Measurements from ENCODE around the gene TNPO2. TPM values are rescaled to one million over a fixed set of nuclear protein-coding genes. Genes with fewer than 3 reads are reported as not detected.
A peak's percentile ranks its signal among the peaks of the same experiment; 100 is the strongest.

TNPO2 gene
- total and polyA plus RNA-seq, 2 of the 13 experiments (the other 11 are each of a cell fraction or from before 2014, with no cell fraction given), result 31.7 to 61.0 TPM

DNA sequence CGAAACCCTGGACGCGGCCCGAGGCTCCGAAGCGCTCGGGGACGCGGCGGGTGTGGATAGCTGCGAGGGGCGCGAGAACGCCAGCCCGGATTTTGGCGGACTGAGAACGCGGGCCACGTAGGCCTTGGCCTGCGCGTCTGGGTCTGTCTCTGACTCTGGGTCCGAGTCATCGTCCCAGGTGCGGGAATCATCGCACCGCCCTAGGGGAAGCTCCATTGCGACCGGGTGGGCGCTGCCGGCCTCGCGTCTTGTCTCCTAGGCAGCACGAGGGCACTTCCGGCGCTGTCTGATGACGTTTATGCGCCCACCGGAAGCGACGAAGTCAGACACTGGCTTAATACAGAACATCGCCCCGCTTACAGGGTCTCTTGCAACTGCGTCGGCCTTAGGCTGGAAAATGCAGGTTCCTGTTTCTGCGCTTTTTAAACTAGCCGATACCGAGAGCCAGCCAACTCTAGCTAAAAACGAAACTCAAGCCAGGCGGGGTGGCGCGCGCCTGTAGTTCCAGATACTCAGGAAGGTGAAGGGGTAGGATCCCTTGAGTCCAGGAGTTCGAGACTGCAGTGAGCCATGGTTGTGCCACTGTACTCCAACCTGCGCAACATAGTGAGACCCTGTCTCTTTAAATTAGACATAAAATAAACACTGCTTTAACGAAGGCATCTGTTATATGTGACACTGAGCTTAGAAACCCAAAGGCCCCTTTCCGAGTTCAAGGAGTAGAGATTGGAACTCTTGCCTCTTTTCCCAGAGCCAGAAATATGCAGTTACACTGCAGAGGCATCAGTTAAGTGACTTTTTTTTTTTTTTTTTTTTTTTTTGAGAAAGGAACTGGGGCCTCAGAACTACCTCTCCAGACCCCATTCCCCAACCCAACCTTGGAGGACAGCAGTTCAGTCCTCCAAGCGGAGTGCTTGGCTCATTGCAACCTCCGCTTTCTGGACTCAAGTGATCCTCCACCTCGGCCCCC lies 27.1 kb downstream of the TNPO2 start, which contains the start of gene FBXW9 (continued):
- no peak for TF ChIP-seq RBAK (CRISPR knock-in tag; IDR thresholded peaks at IDR 0.05)
- TF ChIP-seq, protein P1, sequence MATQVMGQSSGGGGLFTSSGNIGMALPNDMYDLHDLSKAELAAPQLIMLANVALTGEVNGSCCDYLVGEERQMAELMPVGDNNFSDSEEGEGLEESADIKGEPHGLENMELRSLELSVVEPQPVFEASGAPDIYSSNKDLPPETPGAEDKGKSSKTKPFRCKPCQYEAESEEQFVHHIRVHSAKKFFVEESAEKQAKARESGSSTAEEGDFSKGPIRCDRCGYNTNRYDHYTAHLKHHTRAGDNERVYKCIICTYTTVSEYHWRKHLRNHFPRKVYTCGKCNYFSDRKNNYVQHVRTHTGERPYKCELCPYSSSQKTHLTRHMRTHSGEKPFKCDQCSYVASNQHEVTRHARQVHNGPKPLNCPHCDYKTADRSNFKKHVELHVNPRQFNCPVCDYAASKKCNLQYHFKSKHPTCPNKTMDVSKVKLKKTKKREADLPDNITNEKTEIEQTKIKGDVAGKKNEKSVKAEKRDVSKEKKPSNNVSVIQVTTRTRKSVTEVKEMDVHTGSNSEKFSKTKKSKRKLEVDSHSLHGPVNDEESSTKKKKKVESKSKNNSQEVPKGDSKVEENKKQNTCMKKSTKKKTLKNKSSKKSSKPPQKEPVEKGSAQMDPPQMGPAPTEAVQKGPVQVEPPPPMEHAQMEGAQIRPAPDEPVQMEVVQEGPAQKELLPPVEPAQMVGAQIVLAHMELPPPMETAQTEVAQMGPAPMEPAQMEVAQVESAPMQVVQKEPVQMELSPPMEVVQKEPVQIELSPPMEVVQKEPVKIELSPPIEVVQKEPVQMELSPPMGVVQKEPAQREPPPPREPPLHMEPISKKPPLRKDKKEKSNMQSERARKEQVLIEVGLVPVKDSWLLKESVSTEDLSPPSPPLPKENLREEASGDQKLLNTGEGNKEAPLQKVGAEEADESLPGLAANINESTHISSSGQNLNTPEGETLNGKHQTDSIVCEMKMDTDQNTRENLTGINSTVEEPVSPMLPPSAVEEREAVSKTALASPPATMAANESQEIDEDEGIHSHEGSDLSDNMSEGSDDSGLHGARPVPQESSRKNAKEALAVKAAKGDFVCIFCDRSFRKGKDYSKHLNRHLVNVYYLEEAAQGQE (IDR thresholded peaks at IDR 0.05; ENCODE audit: borderline replicate concordance in 1 of 2, low read depth in 1 of 2, low read length in 2 of 2), result no peak
- TF ChIP-seq, protein P2, sequence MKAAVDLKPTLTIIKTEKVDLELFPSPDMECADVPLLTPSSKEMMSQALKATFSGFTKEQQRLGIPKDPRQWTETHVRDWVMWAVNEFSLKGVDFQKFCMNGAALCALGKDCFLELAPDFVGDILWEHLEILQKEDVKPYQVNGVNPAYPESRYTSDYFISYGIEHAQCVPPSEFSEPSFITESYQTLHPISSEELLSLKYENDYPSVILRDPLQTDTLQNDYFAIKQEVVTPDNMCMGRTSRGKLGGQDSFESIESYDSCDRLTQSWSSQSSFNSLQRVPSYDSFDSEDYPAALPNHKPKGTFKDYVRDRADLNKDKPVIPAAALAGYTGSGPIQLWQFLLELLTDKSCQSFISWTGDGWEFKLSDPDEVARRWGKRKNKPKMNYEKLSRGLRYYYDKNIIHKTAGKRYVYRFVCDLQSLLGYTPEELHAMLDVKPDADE (CRISPR knock-in tag; IDR thresholded peaks at IDR 0.05), result no peak
- TF ChIP-seq, protein P3, sequence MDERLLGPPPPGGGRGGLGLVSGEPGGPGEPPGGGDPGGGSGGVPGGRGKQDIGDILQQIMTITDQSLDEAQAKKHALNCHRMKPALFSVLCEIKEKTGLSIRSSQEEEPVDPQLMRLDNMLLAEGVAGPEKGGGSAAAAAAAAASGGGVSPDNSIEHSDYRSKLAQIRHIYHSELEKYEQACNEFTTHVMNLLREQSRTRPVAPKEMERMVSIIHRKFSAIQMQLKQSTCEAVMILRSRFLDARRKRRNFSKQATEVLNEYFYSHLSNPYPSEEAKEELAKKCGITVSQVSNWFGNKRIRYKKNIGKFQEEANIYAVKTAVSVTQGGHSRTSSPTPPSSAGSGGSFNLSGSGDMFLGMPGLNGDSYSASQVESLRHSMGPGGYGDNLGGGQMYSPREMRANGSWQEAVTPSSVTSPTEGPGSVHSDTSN (CRISPR knock-in tag; IDR thresholded peaks at IDR 0.05), result no peak
- TF ChIP-seq RFX3 (CRISPR knock-in tag; IDR thresholded peaks at IDR 0.05), result peak; percentile 96
- TF ChIP-seq ZNF713 (CRISPR knock-in tag; IDR thresholded peaks at IDR 0.05), result no peak
- TF ChIP-seq, protein P4, sequence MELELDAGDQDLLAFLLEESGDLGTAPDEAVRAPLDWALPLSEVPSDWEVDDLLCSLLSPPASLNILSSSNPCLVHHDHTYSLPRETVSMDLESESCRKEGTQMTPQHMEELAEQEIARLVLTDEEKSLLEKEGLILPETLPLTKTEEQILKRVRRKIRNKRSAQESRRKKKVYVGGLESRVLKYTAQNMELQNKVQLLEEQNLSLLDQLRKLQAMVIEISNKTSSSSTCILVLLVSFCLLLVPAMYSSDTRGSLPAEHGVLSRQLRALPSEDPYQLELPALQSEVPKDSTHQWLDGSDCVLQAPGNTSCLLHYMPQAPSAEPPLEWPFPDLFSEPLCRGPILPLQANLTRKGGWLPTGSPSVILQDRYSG (CRISPR knock-in tag; IDR thresholded peaks at IDR 0.05), result no peak; the same call in 1 of the 2 replicates
- TF ChIP-seq, protein P5, sequence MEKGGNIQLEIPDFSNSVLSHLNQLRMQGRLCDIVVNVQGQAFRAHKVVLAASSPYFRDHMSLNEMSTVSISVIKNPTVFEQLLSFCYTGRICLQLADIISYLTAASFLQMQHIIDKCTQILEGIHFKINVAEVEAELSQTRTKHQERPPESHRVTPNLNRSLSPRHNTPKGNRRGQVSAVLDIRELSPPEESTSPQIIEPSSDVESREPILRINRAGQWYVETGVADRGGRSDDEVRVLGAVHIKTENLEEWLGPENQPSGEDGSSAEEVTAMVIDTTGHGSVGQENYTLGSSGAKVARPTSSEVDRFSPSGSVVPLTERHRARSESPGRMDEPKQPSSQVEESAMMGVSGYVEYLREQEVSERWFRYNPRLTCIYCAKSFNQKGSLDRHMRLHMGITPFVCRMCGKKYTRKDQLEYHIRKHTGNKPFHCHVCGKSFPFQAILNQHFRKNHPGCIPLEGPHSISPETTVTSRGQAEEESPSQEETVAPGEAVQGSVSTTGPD (CRISPR knock-in tag; IDR thresholded peaks at IDR 0.05), result no peak
- TF ChIP-seq GATAD1 (CRISPR knock-in tag; IDR thresholded peaks at IDR 0.05), result peak; percentile 100
- TF ChIP-seq ZNF24 (IDR thresholded peaks at IDR 0.05), result no peak
- 0 out of 2 replicates have a peak, but pooled peaks have one; percentile 38 for TF ChIP-seq ZNF766 (CRISPR knock-in tag; IDR thresholded peaks at IDR 0.05; ENCODE audit: borderline replicate concordance)
- TF ChIP-seq, protein P6, sequence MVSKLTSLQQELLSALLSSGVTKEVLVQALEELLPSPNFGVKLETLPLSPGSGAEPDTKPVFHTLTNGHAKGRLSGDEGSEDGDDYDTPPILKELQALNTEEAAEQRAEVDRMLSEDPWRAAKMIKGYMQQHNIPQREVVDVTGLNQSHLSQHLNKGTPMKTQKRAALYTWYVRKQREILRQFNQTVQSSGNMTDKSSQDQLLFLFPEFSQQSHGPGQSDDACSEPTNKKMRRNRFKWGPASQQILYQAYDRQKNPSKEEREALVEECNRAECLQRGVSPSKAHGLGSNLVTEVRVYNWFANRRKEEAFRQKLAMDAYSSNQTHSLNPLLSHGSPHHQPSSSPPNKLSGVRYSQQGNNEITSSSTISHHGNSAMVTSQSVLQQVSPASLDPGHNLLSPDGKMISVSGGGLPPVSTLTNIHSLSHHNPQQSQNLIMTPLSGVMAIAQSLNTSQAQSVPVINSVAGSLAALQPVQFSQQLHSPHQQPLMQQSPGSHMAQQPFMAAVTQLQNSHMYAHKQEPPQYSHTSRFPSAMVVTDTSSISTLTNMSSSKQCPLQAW (CRISPR knock-in tag; IDR thresholded peaks at IDR 0.05), result peak; percentile 91; the same call in 1 of the 2 replicates
- TF ChIP-seq, protein P7, sequence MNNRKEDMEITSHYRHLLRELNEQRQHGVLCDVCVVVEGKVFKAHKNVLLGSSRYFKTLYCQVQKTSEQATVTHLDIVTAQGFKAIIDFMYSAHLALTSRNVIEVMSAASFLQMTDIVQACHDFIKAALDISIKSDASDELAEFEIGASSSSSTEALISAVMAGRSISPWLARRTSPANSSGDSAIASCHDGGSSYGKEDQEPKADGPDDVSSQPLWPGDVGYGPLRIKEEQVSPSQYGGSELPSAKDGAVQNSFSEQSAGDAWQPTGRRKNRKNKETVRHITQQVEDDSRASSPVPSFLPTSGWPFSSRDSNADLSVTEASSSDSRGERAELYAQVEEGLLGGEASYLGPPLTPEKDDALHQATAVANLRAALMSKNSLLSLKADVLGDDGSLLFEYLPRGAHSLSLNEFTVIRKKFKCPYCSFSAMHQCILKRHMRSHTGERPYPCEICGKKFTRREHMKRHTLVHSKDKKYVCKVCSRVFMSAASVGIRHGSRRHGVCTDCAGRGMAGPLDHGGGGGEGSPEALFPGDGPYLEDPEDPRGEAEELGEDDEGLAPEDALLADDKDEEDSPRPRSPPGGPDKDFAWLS (CRISPR knock-in tag; IDR thresholded peaks at IDR 0.05; ENCODE audit: borderline replicate concordance), result no peak
- peak; percentile 42; the same call in 1 of the 2 replicates for TF ChIP-seq BRCA1 (CRISPR knock-in tag; IDR thresholded peaks at IDR 0.05)
- TF ChIP-seq KDM5A (IDR thresholded peaks at IDR 0.05; ENCODE audit: borderline replicate concordance, low read length), result peak; percentile 99
